MM.1S (cell line): ENCODE measurements around the gene FGF14.

Experiments used
- CTCF ChIP-seq: fragments of 300-600 bp; sonication (generic); IDR thresholded peaks from 2 replicates; pipeline ENCODE4 v1.5.1; 2016; ENCODE audit warnings: antibody characterized with exemption, low read length, mixed read lengths
- EZH2 ChIP-seq: fragments of 300-600 bp; sonication (generic); optimal IDR thresholded peaks from 2 replicates; pipeline ENCODE3; 2017; ENCODE audit warnings: low read depth, mild to moderate bottlenecking, antibody characterized with exemption, low read length, mixed read lengths

GRCh38 chr13:101869553-101869952 lies 532.3 kb downstream of the FGF14 start:
- TF ChIP-seq CTCF (no peak), EZH2 (no peak)
